GM23338 (cell line): ENCODE results near the gene GYPC.

ENCODE experiments used
- CREB1 ChIP-seq: fragments of 250-450 bp; sonication (Bioruptor Pico); IDR thresholded peaks from 2 replicates; pipeline ENCODE4 v1.5.0; 2020; ENCODE audit warnings: low read depth, mild to moderate bottlenecking, moderate library complexity
- CTCF ChIP-seq, 2 experiments: fragments of 200-600 bp in 1 of 2; sonication (generic) in 1 of 2; conservative IDR thresholded peaks; 2 replicates each; pipeline versions ENCODE4 v1.5.1 to v1.6.1; 2016 to 2017; ENCODE audit warnings: antibody characterized with exemption in 2 of 2, low read depth in 2 of 2, mild to moderate bottlenecking in 2 of 2, moderate library complexity in 1 of 2
- ETS1 ChIP-seq: IDR thresholded peaks from 2 replicates; pipeline ENCODE4 v1.6.1; 2016; ENCODE audit warnings: antibody characterized with exemption
- EZH2 ChIP-seq: fragments of 200-600 bp; sonication (generic); IDR thresholded peaks from one replicate; pipeline ENCODE4 v1.8.0; 2017; ENCODE audit warnings: antibody characterized with exemption, mild to moderate bottlenecking, low read depth; ENCODE audit not compliant: unreplicated experiment
- EZH2phosphoT487 ChIP-seq: fragments of 200-600 bp; sonication (generic); IDR thresholded peaks from one replicate; pipeline ENCODE4 v1.8.1; 2018; ENCODE audit warnings: antibody characterized with exemption; ENCODE audit not compliant: unreplicated experiment
- POLR2AphosphoS5 ChIP-seq: IDR thresholded peaks from 2 replicates; pipeline ENCODE4 v1.6.1; 2016; ENCODE audit warnings: antibody characterized with exemption, low read depth
- REST ChIP-seq: IDR thresholded peaks from one replicate; pipeline ENCODE4 v1.6.1; 2018; ENCODE audit warnings: antibody characterized with exemption; ENCODE audit not compliant: unreplicated experiment
- ZNF114 ChIP-seq: fragments of 250-450 bp; sonication (Bioruptor Pico); IDR thresholded peaks from 2 replicates; pipeline ENCODE4 v1.5.0; 2020; ENCODE audit warnings: mild to moderate bottlenecking, moderate library complexity

- no peak for TF ChIP-seq CTCF (conservative IDR thresholded peaks at IDR 0.05; ENCODE audit: low read depth in 2 of 2)
- TF ChIP-seq POLR2AphosphoS5, result no peak
- no peak for TF ChIP-seq EZH2
- no peak for TF ChIP-seq REST
- TF ChIP-seq EZH2phosphoT487, result no peak
- TF ChIP-seq ZNF114 (CRISPR knock-in tag), result no peak
- TF ChIP-seq CREB1 (CRISPR knock-in tag), result no peak
- no peak for TF ChIP-seq ETS1
Observed at GRCh38 chr2:126674075-126674744, 18.3 kb downstream of the GYPC start.
